ENCODE results near the gene ITGBL1.

GRCh38 chr13:101412076-101412475 lies 40.4 kb upstream of the ITGBL1 start:
- no peak for TF ChIP-seq CTCF (IDR thresholded peaks at IDR 0.05)
- TF ChIP-seq POLR2A (IDR thresholded peaks at IDR 0.05) = no peak

Measured in testis (tissue), 2 donors.